ENCODE measurements around the gene CHRNB2. TPM values are rescaled to one million over a fixed set of nuclear protein-coding genes. Genes with fewer than 3 reads are reported as not detected.

Gene CHRNB2
- total and polyA plus RNA-seq, 9 of the 15 experiments (the other 6 are each of a cell fraction or from before 2014, with no cell fraction given): 0.01 TPM; not detected in 8

- WGBS (ENCODE audit: insufficient coverage, low coverage, missing lambda C conversion rate): 87% methylated on average over 3 of the region's 3 CpGs
- peaks cover 19% of the 10 kb centered on the region; the same call in 1 of the 2 replicates for H4K20me1 ChIP-seq (replicated peaks; ENCODE audit: control insufficient read depth, insufficient read depth, low read length)
- H3K27me3 ChIP-seq (ENCODE audit: control insufficient read depth in 2 of 2, insufficient read depth in 2 of 2, low read length in 2 of 2): no peaks in the 10 kb centered on the region
- no peak overlapping the region for H2AFZ ChIP-seq (ENCODE audit: low read depth, low read length)
- intact Hi-C loops (cut with micrococcal nuclease): no loop called here
- no peak for FAIRE-seq
- 0 out of 4 replicates have a peak overlapping the region, but pooled peaks of 1 of the 2 experiments have one; percentile 47 for H3K9ac ChIP-seq (ENCODE audit: insufficient read depth in 1 of 2, low read depth in 2 of 2, low read length in 2 of 2)
- no TSS peak for BruUV-seq (replicated peaks)
- peaks cover 41% of the 10 kb centered on the region for H3K79me2 ChIP-seq (ENCODE audit: control insufficient read depth, insufficient read depth, low read length)
- peak; percentile 17; the same call in 1 of the 3 replicates for ATAC-seq
- ChIA-PET CTCF (ENCODE audit: low intra/inter-chr PET ratio) (no interaction called here), POLR2A (interaction anchor here (0.6 to 1.7 kb wide), 2 partner anchors 27 to 32 kb away, joined by 4 to 5 read pairs; no protein-coding TSS in a partner anchor)
- peaks cover 3% of the 10 kb centered on the region for H3K9me1 ChIP-seq (ENCODE audit: control insufficient read depth, insufficient read depth, low read length)
- TF ChIP-seq ASH1L (IDR thresholded peaks at IDR 0.05; ENCODE audit: borderline replicate concordance, low read depth, partially characterized antibody) (no peak), ZNF143 (CRISPR knock-in tag; IDR thresholded peaks at IDR 0.05) (no peak), MBD2 (IDR thresholded peaks at IDR 0.05; ENCODE audit: borderline replicate concordance, low read depth) (no peak)
- H3K9me3 ChIP-seq (replicated peaks; ENCODE audit: control insufficient read depth, insufficient read depth, low read depth, low read length): no peaks in the 10 kb centered on the region
- no peak overlapping the region for H3K4me2 ChIP-seq (ENCODE audit: insufficient read depth, low read length)
- H3K4me3 ChIP-seq: no peak overlapping the region
- in situ Hi-C loops (cut with MboI): no loop called here
- DNase-seq (ENCODE audit: extremely low read depth in 1 of 4, low spot score in 3 of 4): no peak
- peaks cover 84% of the 10 kb centered on the region for H3K36me3 ChIP-seq (ENCODE audit: control insufficient read depth, insufficient read depth, low read length)
- no peak overlapping the region for H3K27ac ChIP-seq (ENCODE audit: extremely low read depth, low read depth, low read length)
- peaks cover 0 to 6% of the 10 kb centered on the region in 2 experiments; a peak in 3 of 5 replicates for H3K4me1 ChIP-seq (replicated peaks in 1 of 2; ENCODE audit: control insufficient read depth in 2 of 2, insufficient read depth in 2 of 2, low read length in 2 of 2)
Measured at GRCh38 chr1:154599658-154600057, 32.1 kb downstream of the CHRNB2 start.

- ChIA-PET CTCF (ENCODE audit: low intra/inter-chr PET ratio) (no interaction called here), POLR2A (interaction anchor here (2.1 kb wide), 1 partner anchor 12 kb away, joined by 6 read pairs; no protein-coding TSS in a partner anchor)
- Histone ChIP-seq H3K9ac (ENCODE audit: insufficient read depth in 1 of 2, low read depth in 2 of 2, low read length in 2 of 2) (no peak overlapping the region), H3K9me1 (ENCODE audit: control insufficient read depth, insufficient read depth, low read length) (peaks cover 3% of the 10 kb centered on the region), H4K20me1 (replicated peaks; ENCODE audit: control insufficient read depth, insufficient read depth, low read length) (peaks cover 26% of the 10 kb centered on the region; the same call in 1 of the 2 replicates), H3K27ac (ENCODE audit: extremely low read depth, low read depth, low read length) (no peak overlapping the region), H3K4me2 (ENCODE audit: insufficient read depth, low read length) (no peak overlapping the region), H3K9me3 (replicated peaks; ENCODE audit: control insufficient read depth, insufficient read depth, low read depth, low read length) (no peaks in the 10 kb centered on the region), H3K27me3 (ENCODE audit: control insufficient read depth in 2 of 2, insufficient read depth in 2 of 2, low read length in 2 of 2) (no peaks in the 10 kb centered on the region), H3K36me3 (ENCODE audit: control insufficient read depth, insufficient read depth, low read length) (peaks cover 61% of the 10 kb centered on the region), H3K4me3 (no peak overlapping the region), H2AFZ (ENCODE audit: low read depth, low read length) (no peak overlapping the region), H3K79me2 (ENCODE audit: control insufficient read depth, insufficient read depth, low read length) (peaks cover 76% of the 10 kb centered on the region), H3K4me1 (replicated peaks in 1 of 2; ENCODE audit: control insufficient read depth in 2 of 2, insufficient read depth in 2 of 2, low read length in 2 of 2) (peaks cover 4 to 12% of the 10 kb centered on the region in 2 experiments)
- no CpG with 5 or more reads among the region's 2 CpGs for WGBS (ENCODE audit: insufficient coverage, low coverage, missing lambda C conversion rate)
- DNase-seq (ENCODE audit: extremely low read depth in 1 of 4, low spot score in 3 of 4): no peak
- no TSS peak for BruUV-seq (replicated peaks)
- in situ Hi-C loops (cut with MboI) (no loop called here), intact Hi-C loops (cut with micrococcal nuclease) (no loop called here)
- FAIRE-seq: no peak
- ATAC-seq: no peak
- TF ChIP-seq FOXK1 (CRISPR knock-in tag; IDR thresholded peaks at IDR 0.05; ENCODE audit: borderline replicate concordance) (no peak), OTX1 (CRISPR knock-in tag; IDR thresholded peaks at IDR 0.05) (no peak), THAP12 (CRISPR knock-in tag; IDR thresholded peaks at IDR 0.05) (no peak)
Measured at GRCh38 chr1:154603317-154603716, 35.7 kb downstream of the CHRNB2 start.
